Measurements from ENCODE around the gene PDLIM3. TPM values are rescaled to one million over a fixed set of nuclear protein-coding genes. Genes with fewer than 3 reads are reported as not detected.

Gene PDLIM3, protein sequence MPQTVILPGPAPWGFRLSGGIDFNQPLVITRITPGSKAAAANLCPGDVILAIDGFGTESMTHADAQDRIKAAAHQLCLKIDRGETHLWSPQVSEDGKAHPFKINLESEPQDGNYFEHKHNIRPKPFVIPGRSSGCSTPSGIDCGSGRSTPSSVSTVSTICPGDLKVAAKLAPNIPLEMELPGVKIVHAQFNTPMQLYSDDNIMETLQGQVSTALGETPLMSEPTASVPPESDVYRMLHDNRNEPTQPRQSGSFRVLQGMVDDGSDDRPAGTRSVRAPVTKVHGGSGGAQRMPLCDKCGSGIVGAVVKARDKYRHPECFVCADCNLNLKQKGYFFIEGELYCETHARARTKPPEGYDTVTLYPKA
- total RNA-seq = 62.4 and 86.4 TPM in 2 replicates

DNA sequence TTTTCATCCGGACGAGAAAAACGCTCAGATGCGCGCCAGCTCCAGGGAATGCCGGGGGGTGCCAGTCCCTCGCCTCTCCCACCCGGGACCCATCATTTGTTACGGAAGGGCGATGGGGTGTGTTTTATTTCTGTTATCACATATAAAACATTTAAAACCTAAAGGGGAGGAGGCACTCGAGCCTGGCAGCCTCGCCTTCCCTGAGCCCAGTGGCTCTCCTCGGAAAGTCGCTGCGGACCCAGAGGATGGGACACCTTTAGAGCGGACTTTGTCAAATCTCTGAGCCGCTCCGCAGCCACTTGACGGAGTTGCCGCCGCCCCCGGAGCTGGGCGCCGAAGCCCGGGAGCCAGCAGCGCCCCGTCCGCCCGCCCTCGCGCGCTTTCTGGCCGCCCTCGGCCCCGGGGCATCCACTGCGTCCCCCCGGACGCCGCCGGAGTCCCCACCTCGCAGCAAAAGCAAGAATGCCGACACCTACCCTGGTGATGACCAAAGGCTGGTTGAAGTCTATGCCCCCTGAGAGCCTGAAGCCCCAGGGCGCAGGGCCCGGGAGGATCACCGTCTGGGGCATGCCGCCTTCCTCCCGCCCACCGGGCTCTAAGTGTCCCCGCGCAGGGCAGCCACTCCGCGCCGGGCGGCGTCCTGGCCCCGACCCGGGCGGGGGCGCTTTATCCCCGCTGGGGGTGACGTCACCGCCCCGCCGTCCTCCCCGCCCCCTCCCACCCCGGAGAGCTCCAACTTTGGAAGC lies at the start of gene PDLIM3:
Gene PDLIM3 (minus strand): TSS at position 642 of the 746 bp plus-strand sequence. CDS start 73 bp downstream, at position 569.

DNA sequence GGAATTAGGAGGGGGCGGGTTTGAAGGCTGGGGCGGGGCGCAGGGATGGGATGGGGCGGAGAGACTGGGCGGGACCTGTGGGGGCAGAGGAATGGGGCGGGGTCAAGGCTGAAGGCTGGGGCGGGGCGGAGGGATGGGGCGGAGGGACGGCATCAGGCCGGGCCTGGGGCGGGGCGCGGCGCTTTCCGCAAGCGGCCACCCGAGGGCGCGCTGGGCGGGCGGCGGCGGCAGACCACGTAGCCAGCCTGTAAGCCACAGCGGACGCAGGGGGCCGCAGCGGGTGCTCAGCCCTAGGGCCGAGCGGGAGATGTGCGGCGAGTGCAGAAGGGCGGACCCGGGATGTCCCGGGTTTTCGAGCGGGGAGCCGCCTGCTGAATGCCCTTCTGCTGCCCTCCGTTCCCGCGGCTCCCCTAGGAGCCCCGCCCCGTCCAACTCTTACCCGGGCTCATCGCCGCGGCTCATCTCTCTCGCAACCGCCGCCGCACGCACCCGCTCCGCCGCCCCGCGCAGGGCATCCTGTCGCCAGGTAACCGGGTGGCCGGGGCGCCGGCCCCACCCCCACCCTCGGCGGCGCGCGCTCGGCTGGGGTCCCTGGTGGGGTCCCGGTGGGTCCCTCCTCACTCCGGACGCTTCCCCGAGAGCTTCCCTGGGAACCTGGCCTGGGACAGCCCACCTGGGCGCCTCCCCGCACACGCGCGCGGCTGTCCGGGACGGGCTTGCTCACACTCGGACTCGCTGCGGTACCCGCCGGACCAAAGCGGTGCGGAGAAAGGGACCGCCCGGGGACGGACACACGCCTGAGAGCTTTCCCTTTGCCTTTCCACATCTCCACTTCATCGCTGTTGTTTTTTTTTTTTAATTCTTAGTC lies 63.8 kb downstream of the PDLIM3 start, which contains the start of gene CCDC110:
Gene CCDC110 (minus strand): TSS at position 499 of the 868 bp plus-strand sequence. CDS start 50 bp downstream, at position 449.

Other genes starting within 250 kb of the PDLIM3 start
- 0.65 and 0.76 TPM in 2 replicates for gene LRP2BP, start 139.6 kb downstream of the PDLIM3 start, total RNA-seq
- gene ANKRD37, start 138.7 kb downstream of the PDLIM3 start, total RNA-seq = 17.8 and 23.6 TPM in 2 replicates
- gene UFSP2, start 109.5 kb downstream of the PDLIM3 start, total RNA-seq = 34.9 and 49.8 TPM in 2 replicates
- 3.8 and 9.4 TPM in 2 replicates for gene CCDC110, start 63.8 kb downstream of the PDLIM3 start, total RNA-seq

Measured in smooth muscle cell of the pulmonary artery (primary cell).